GM10266 (cell line): Measurements from ENCODE around the gene GNPTAB.

Experiments used
- DNase-seq: peaks from one replicate; pipeline ENCODE4 v3.0.0; 2012; ENCODE audit errors: extremely low spot score
- TF ChIP-seq, protein P1 (sequence below): IDR thresholded peaks from 2 replicates; pipeline ENCODE4 v1.5.1; 2012; ENCODE audit warnings: mild to moderate bottlenecking, low read depth; ENCODE audit not compliant: control insufficient read depth, insufficient read depth; ENCODE audit errors: missing control alignments

GNPTAB gene

GRCh38 chr12:101830367-101831325 lies at the start of gene GNPTAB:
GNPTAB (minus strand) TSS chr12:101830959; CDS start chr12:101830675, 284 bp downstream.
- TF ChIP-seq, protein P1, sequence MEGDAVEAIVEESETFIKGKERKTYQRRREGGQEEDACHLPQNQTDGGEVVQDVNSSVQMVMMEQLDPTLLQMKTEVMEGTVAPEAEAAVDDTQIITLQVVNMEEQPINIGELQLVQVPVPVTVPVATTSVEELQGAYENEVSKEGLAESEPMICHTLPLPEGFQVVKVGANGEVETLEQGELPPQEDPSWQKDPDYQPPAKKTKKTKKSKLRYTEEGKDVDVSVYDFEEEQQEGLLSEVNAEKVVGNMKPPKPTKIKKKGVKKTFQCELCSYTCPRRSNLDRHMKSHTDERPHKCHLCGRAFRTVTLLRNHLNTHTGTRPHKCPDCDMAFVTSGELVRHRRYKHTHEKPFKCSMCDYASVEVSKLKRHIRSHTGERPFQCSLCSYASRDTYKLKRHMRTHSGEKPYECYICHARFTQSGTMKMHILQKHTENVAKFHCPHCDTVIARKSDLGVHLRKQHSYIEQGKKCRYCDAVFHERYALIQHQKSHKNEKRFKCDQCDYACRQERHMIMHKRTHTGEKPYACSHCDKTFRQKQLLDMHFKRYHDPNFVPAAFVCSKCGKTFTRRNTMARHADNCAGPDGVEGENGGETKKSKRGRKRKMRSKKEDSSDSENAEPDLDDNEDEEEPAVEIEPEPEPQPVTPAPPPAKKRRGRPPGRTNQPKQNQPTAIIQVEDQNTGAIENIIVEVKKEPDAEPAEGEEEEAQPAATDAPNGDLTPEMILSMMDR, result peak; percentile 91
- peak; percentile 96 for DNase-seq

- TF ChIP-seq, protein P1, result no peak
- peak; percentile 33 for DNase-seq
Observed at GRCh38 chr12:101878243-101878821, 47.6 kb upstream of the GNPTAB start.

DNA sequence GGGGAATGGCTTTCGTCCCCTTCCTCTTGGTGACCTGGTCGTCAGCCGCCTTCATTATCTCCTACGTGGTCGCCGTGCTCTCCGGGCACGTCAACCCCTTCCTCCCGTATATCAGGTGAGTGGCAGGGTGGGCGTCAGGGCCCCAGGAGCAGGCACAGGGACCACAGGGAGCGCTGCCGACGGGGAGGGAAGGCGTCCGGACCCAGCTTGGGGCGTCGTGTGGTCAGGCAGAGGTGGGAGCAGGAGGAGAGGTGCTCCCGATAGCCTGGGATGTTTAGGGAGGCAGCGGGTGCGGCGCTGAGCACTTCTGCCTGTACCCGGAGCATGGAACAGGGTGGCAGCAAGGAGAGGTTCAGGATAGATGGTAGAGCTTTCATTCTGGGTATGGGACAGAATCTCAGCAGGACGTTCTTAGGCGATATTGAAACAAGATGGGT lies 47.1 kb upstream of the GNPTAB start:
- DNase-seq, result no peak
- TF ChIP-seq, protein P1, result no peak

GRCh38 chr12:101876861-101877805 lies 46.4 kb upstream of the GNPTAB start, which contains the start of gene DRAM1:
DRAM1 (plus strand) TSS chr12:101877580; CDS start chr12:101877790, 210 bp downstream.
- DNase-seq, result peak; percentile 91
- TF ChIP-seq, protein P1, result peak; percentile 51

GRCh38 chr12:101876322-101876860 lies 45.6 kb upstream of the GNPTAB start:
- TF ChIP-seq, protein P1, result no peak
- peak; percentile 34 for DNase-seq

DNA sequence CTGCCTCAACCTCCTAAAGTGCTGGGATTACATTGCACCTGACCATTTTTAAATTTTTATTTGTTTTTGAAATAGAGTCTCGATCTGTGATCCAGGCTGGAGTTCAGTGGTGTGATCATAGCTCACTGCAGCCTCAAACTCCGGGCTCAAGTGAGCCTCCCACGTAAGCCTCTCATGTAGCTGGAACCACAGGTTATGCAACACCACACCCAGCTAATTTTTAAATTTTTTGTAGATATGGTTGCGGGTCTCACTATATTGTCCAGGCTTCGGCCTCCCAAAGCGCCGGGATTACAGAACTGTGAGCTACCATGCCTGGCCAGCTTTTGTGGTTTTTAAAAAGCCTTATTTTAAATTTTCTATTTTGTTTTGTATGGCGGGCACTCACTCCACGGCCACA lies 44.4 kb upstream of the GNPTAB start:
- TF ChIP-seq, protein P1, result no peak
- no peak for DNase-seq
